HEK293 (cell line): ENCODE measurements around the gene ITGB1BP2.

ENCODE experiments used
- CTCF ChIA-PET: fragments of 350-600 bp; formaldehyde crosslinking; extraction: SDS; loops from one replicate; lab custom pipeline; 2021; ENCODE audit warnings: antibody characterized with exemption; lab: Yijun Ruan, JAX
- POLR2A ChIA-PET: fragments of 300-600 bp; formaldehyde crosslinking; extraction: SDS; loops from one replicate; lab custom pipeline; 2020; ENCODE audit warnings: antibody characterized with exemption, inconsistent platforms; lab: Yijun Ruan, JAX
- H3K27ac ChIP-seq: fragments of 200-500 bp; sonication (Bioruptor generic); 2 replicates; pipeline ENCODE4 v1.5.1; 2014; ENCODE audit warnings: low read depth, low read length, control low read depth, inconsistent platforms; ENCODE audit errors: extremely low read depth
- H3K36me3 ChIP-seq, 2 experiments: fragments of 200-500 bp in 1 of 2; sonication (Bioruptor generic) in 1 of 2; 1 replicate in 1 of 2; 2 replicates in 1 of 2; pipeline ENCODE4 v1.5.1; 2014 to 2017; ENCODE audit warnings: inconsistent platforms in 2 of 2, low read length in 2 of 2; ENCODE audit not compliant: control insufficient read depth in 2 of 2, insufficient read depth in 1 of 2
- H3K4me1 ChIP-seq: fragments of 200-500 bp; sonication (Bioruptor generic); 2 replicates; pipeline ENCODE4 v1.5.1; 2014; ENCODE audit warnings: mild to moderate bottlenecking, low read length, inconsistent platforms; ENCODE audit not compliant: control insufficient read depth, insufficient read depth
- H3K4me3 ChIP-seq: 2 replicates; pipeline ENCODE4 v1.5.1; 2011; ENCODE audit warnings: low read depth, mild to moderate bottlenecking, control low read depth, low read length, moderate library complexity
- H3K9me3 ChIP-seq: fragments of 200-500 bp; sonication (Bioruptor generic); 2 replicates; pipeline ENCODE4 v1.5.1; 2014; ENCODE audit warnings: low read depth, low read length, inconsistent platforms; ENCODE audit not compliant: control insufficient read depth, insufficient read depth
- PBX3 ChIP-seq: sonication (generic); formaldehyde crosslinking; IDR thresholded peaks from 2 replicates; pipeline ENCODE4 v1.8.1; 2022; ENCODE audit warnings: mild to moderate bottlenecking, moderate library complexity, missing genetic modification reagents
- REST ChIP-seq: fragments of 450-650 bp; formaldehyde crosslinking; IDR thresholded peaks from 2 replicates; pipeline ENCODE4 v1.5.1; 2016; ENCODE audit warnings: missing biosample characterization, missing genetic modification characterization
- SALL2 ChIP-seq: fragments of 450-650 bp; formaldehyde crosslinking; IDR thresholded peaks from 2 replicates; pipeline ENCODE4 v1.5.0; 2017; ENCODE audit warnings: missing biosample characterization, mild to moderate bottlenecking, missing genetic modification characterization, borderline replicate concordance
- TSHZ1 ChIP-seq: fragments of 450-650 bp; formaldehyde crosslinking; IDR thresholded peaks from 2 replicates; pipeline ENCODE4 v1.5.1; 2016; ENCODE audit warnings: missing biosample characterization, missing genetic modification characterization, borderline replicate concordance
- YY1 ChIP-seq: fragments of 450-650 bp; formaldehyde crosslinking; IDR thresholded peaks from 2 replicates; pipeline ENCODE4 v1.5.1; 2018; ENCODE audit warnings: missing biosample characterization, missing genetic modification characterization
- ZBTB21 ChIP-seq: fragments of 450-650 bp; formaldehyde crosslinking; IDR thresholded peaks from 2 replicates; pipeline ENCODE4 v1.5.1; 2017; ENCODE audit warnings: missing biosample characterization, missing genetic modification characterization
- ZBTB48 ChIP-seq: fragments of 450-650 bp; formaldehyde crosslinking; IDR thresholded peaks from 2 replicates; pipeline ENCODE4 v1.5.1; 2016; ENCODE audit warnings: missing biosample characterization, missing genetic modification characterization
- ZNF184 ChIP-seq: fragments of 450-650 bp; IDR thresholded peaks from 2 replicates; pipeline ENCODE4 v1.5.1; 2018; ENCODE audit warnings: missing biosample characterization, mild to moderate bottlenecking, missing genetic modification characterization
- ZNF23 ChIP-seq: fragments of 450-650 bp; formaldehyde crosslinking; IDR thresholded peaks from 2 replicates; pipeline ENCODE4 v1.5.1; 2016; ENCODE audit warnings: missing biosample characterization, missing genetic modification characterization, borderline replicate concordance
- ZNF26 ChIP-seq: fragments of 450-650 bp; formaldehyde crosslinking; IDR thresholded peaks from 2 replicates; pipeline ENCODE4 v1.5.1; 2016; ENCODE audit warnings: missing biosample characterization, missing genetic modification characterization
- ZNF341 ChIP-seq: fragments of 450-650 bp; formaldehyde crosslinking; IDR thresholded peaks from 2 replicates; pipeline ENCODE4; 2016; ENCODE audit warnings: low read depth, missing biosample characterization, missing genetic modification characterization
- ZNF426 ChIP-seq: fragments of 450-650 bp; formaldehyde crosslinking; IDR thresholded peaks from 2 replicates; pipeline ENCODE4 v1.5.1; 2017; ENCODE audit warnings: missing biosample characterization, missing genetic modification characterization, mild to moderate bottlenecking, inconsistent platforms, moderate library complexity
- ZNF529 ChIP-seq: fragments of 450-650 bp; formaldehyde crosslinking; IDR thresholded peaks from 2 replicates; pipeline ENCODE4 v1.5.1; 2017; ENCODE audit warnings: missing genetic modification characterization, missing biosample characterization; ENCODE audit not compliant: insufficient replicate concordance
- ZNF560 ChIP-seq: fragments of 450-650 bp; formaldehyde crosslinking; IDR thresholded peaks from 2 replicates; pipeline ENCODE4 v1.5.1; 2017; ENCODE audit warnings: missing biosample characterization, missing genetic modification characterization, borderline replicate concordance
- ZNF623 ChIP-seq: fragments of 450-650 bp; formaldehyde crosslinking; IDR thresholded peaks from 2 replicates; pipeline ENCODE4 v1.5.1; 2016; ENCODE audit warnings: missing biosample characterization, missing genetic modification characterization
- ZNF626 ChIP-seq: fragments of 450-650 bp; sonication (Bioruptor Pico); formaldehyde crosslinking; IDR thresholded peaks from 2 replicates; pipeline ENCODE4 v1.5.1; 2018; ENCODE audit warnings: missing biosample characterization, missing genetic modification characterization, inconsistent platforms
- ZNF660 ChIP-seq: fragments of 450-650 bp; IDR thresholded peaks from 2 replicates; pipeline ENCODE4 v1.5.1; 2018; ENCODE audit warnings: missing biosample characterization, mild to moderate bottlenecking, missing genetic modification characterization
- ZNF692 ChIP-seq: fragments of 450-650 bp; formaldehyde crosslinking; IDR thresholded peaks from 2 replicates; pipeline ENCODE4 v1.5.1; 2016; ENCODE audit warnings: missing biosample characterization, missing genetic modification characterization
- ZNF768 ChIP-seq: fragments of 450-650 bp; formaldehyde crosslinking; IDR thresholded peaks from 2 replicates; pipeline ENCODE4 v1.5.1; 2018; ENCODE audit warnings: missing biosample characterization, mild to moderate bottlenecking, missing genetic modification characterization

Gene ITGB1BP2

GRCh38 chrX:71291381-71291780, 10.2 kb upstream of the ITGB1BP2 start:
- POLR2A ChIA-PET, result interaction anchor here (3.0 kb wide), 1 partner anchor 8 kb away, joined by 16 read pairs; the partner anchor contains the start of gene NONO
- no peak for TF ChIP-seq ZNF426 (tag by site-specific recombination)
- TF ChIP-seq TSHZ1 (tag by site-specific recombination), result no peak
- no peak for TF ChIP-seq REST (tag by site-specific recombination)
- TF ChIP-seq SALL2 (tag by site-specific recombination), result no peak
- no peak for TF ChIP-seq ZNF660
- TF ChIP-seq ZNF768 (tag by site-specific recombination), result no peak
- no peak for TF ChIP-seq PBX3 (CRISPR knock-in tag)
- no peak for TF ChIP-seq ZNF23
- TF ChIP-seq ZBTB48 (tag by site-specific recombination), result no peak
- TF ChIP-seq YY1, result no peak
- TF ChIP-seq ZNF560 (tag by site-specific recombination), result no peak
- TF ChIP-seq ZNF692 (tag by site-specific recombination), result no peak
- no peak for TF ChIP-seq ZNF529 (tag by site-specific recombination)
- TF ChIP-seq ZNF626 (tag by site-specific recombination), result no peak
- TF ChIP-seq ZNF341 (tag by site-specific recombination), result no peak
- no peak for TF ChIP-seq ZBTB21 (tag by site-specific recombination)
- no peak for TF ChIP-seq ZNF623 (tag by site-specific recombination)
- TF ChIP-seq ZNF26, result no peak
- no peak for TF ChIP-seq ZNF184 (tag by site-specific recombination)
- TF ChIP-seq, all 188 proteins: peak for 0
- Histone ChIP-seq H3K4me3 (no peak overlapping the region), H3K9me3 (no peaks in the 10 kb centered on the region; the same call in 1 of the 2 replicates), H3K36me3 (peaks cover 82 to 85% of the 10 kb centered on the region in 2 experiments), H3K4me1 (peaks cover under 1% of the 10 kb centered on the region; the same call in 1 of the 2 replicates), H3K27ac (no peak overlapping the region)
- CTCF ChIA-PET, result no interaction called here
